ENCODE measurements around the gene CCL23.

Gene CCL23

GRCh38 chr17:35981908-35982330 is 35.9 kb downstream of the CCL23 start:
- TF ChIP-seq FOXP2 (optimal IDR thresholded peaks at IDR 0.05; ENCODE audit: control extremely low read depth, extremely low read length, insufficient read depth) (no peak), POLR2AphosphoS5 (IDR thresholded peaks at IDR 0.05; ENCODE audit: borderline replicate concordance, low read depth, low read length) (no peak), EZH2 (IDR thresholded peaks at IDR 0.05) (no peak)
- Histone ChIP-seq H3K36me3 (ENCODE audit: insufficient read depth, low read length) (no peaks in the 10 kb centered on the region), H3K9ac (ENCODE audit: insufficient read length) (no peak overlapping the region), H3K9me3 (ENCODE audit: low read depth, low read length) (no peaks in the 10 kb centered on the region), H3K4me3 (no peak overlapping the region), H3K27ac (no peak overlapping the region)
- DNase-seq (ENCODE audit: low read depth, low spot score): no peak

- Histone ChIP-seq H3K4me3 (no peak within 1 kb of the TSS), H3K36me3 (ENCODE audit: insufficient read depth, low read length) (no peaks in the 10 kb centered on the region), H3K27ac (no peak within 1 kb of the TSS), H3K9ac (ENCODE audit: insufficient read length) (no peak within 1 kb of the TSS), H3K9me3 (ENCODE audit: low read depth, low read length) (no peaks in the 10 kb centered on the region)
- TF ChIP-seq FOXP2 (optimal IDR thresholded peaks at IDR 0.05; ENCODE audit: control extremely low read depth, extremely low read length, insufficient read depth) (no peak), POLR2AphosphoS5 (IDR thresholded peaks at IDR 0.05; ENCODE audit: borderline replicate concordance, low read depth, low read length) (no peak), EZH2 (IDR thresholded peaks at IDR 0.05) (no peak)
- DNase-seq (ENCODE audit: low read depth, low spot score): no peak
Observed at GRCh38 chr17:35981246-35981645, 36.5 kb downstream of the CCL23 start, which contains the start of gene CCL16. Gene CCL16, minus strand, starts transcription at chr17:35981497. Its CDS starts 77 bp downstream, at chr17:35981420.

- Histone ChIP-seq H3K9ac (ENCODE audit: insufficient read length) (no peak overlapping the region), H3K36me3 (ENCODE audit: insufficient read depth, low read length) (no peaks in the 10 kb centered on the region), H3K4me3 (no peak overlapping the region), H3K27ac (no peak overlapping the region), H3K9me3 (ENCODE audit: low read depth, low read length) (no peaks in the 10 kb centered on the region)
- TF ChIP-seq FOXP2 (optimal IDR thresholded peaks at IDR 0.05; ENCODE audit: control extremely low read depth, extremely low read length, insufficient read depth): no peak
- TF ChIP-seq EZH2 (IDR thresholded peaks at IDR 0.05): no peak
- no peak for DNase-seq (ENCODE audit: low read depth, low spot score)
Observed at GRCh38 chr17:35978346-35978745, 39.4 kb downstream of the CCL23 start.

GRCh38 chr17:35977509-35977908 is 40.3 kb downstream of the CCL23 start:
- TF ChIP-seq FOXP2 (optimal IDR thresholded peaks at IDR 0.05; ENCODE audit: control extremely low read depth, extremely low read length, insufficient read depth): no peak
- TF ChIP-seq EZH2 (IDR thresholded peaks at IDR 0.05): no peak
- TF ChIP-seq POLR2AphosphoS5 (IDR thresholded peaks at IDR 0.05; ENCODE audit: borderline replicate concordance, low read depth, low read length): no peak
- no peak for DNase-seq (ENCODE audit: low read depth, low spot score)
- Histone ChIP-seq H3K27ac (no peak overlapping the region), H3K4me3 (no peak overlapping the region), H3K9me3 (ENCODE audit: low read depth, low read length) (no peaks in the 10 kb centered on the region), H3K9ac (ENCODE audit: insufficient read length) (no peak overlapping the region), H3K36me3 (ENCODE audit: insufficient read depth, low read length) (no peaks in the 10 kb centered on the region)

GRCh38 chr17:35973333-35974260 is 44.2 kb downstream of the CCL23 start:
- no peak for DNase-seq (ENCODE audit: low read depth, low spot score)
- TF ChIP-seq POLR2AphosphoS5 (IDR thresholded peaks at IDR 0.05; ENCODE audit: borderline replicate concordance, low read depth, low read length) (no peak), FOXP2 (optimal IDR thresholded peaks at IDR 0.05; ENCODE audit: control extremely low read depth, extremely low read length, insufficient read depth) (no peak), EZH2 (IDR thresholded peaks at IDR 0.05) (no peak)
- H3K27ac ChIP-seq: no peak overlapping the region
- no peak overlapping the region for H3K9ac ChIP-seq (ENCODE audit: insufficient read length)
- no peaks in the 10 kb centered on the region for H3K9me3 ChIP-seq (ENCODE audit: low read depth, low read length)
- H3K36me3 ChIP-seq (ENCODE audit: insufficient read depth, low read length): no peaks in the 10 kb centered on the region
- no peak overlapping the region for H3K4me3 ChIP-seq

GRCh38 chr17:35972945-35973332 is 44.8 kb downstream of the CCL23 start:
- no peak overlapping the region for H3K9ac ChIP-seq (ENCODE audit: insufficient read length)
- no peak overlapping the region for H3K27ac ChIP-seq
- DNase-seq (ENCODE audit: low read depth, low spot score): no peak
- no peak for TF ChIP-seq POLR2AphosphoS5 (IDR thresholded peaks at IDR 0.05; ENCODE audit: borderline replicate concordance, low read depth, low read length)
- no peak for TF ChIP-seq EZH2 (IDR thresholded peaks at IDR 0.05)
- TF ChIP-seq FOXP2 (optimal IDR thresholded peaks at IDR 0.05; ENCODE audit: control extremely low read depth, extremely low read length, insufficient read depth): no peak
- no peaks in the 10 kb centered on the region for H3K9me3 ChIP-seq (ENCODE audit: low read depth, low read length)
- no peak overlapping the region for H3K4me3 ChIP-seq
- H3K36me3 ChIP-seq (ENCODE audit: insufficient read depth, low read length): no peaks in the 10 kb centered on the region

- no peak overlapping the region for H3K4me3 ChIP-seq
- H3K27ac ChIP-seq: no peak overlapping the region
- DNase-seq (ENCODE audit: low read depth, low spot score): no peak
- no peaks in the 10 kb centered on the region for H3K9me3 ChIP-seq (ENCODE audit: low read depth, low read length)
- no peak overlapping the region for H3K9ac ChIP-seq (ENCODE audit: insufficient read length)
- H3K36me3 ChIP-seq (ENCODE audit: insufficient read depth, low read length): no peaks in the 10 kb centered on the region
- no peak for TF ChIP-seq FOXP2 (optimal IDR thresholded peaks at IDR 0.05; ENCODE audit: control extremely low read depth, extremely low read length, insufficient read depth)
Observed at GRCh38 chr17:35972535-35972934, 45.2 kb downstream of the CCL23 start.

- Histone ChIP-seq H3K9me3 (ENCODE audit: low read depth, low read length) (no peaks in the 10 kb centered on the region), H3K4me3 (no peak overlapping the region), H3K27ac (no peak overlapping the region), H3K36me3 (ENCODE audit: insufficient read depth, low read length) (no peaks in the 10 kb centered on the region), H3K9ac (ENCODE audit: insufficient read length) (no peak overlapping the region)
- TF ChIP-seq FOXP2 (optimal IDR thresholded peaks at IDR 0.05; ENCODE audit: control extremely low read depth, extremely low read length, insufficient read depth) (no peak), POLR2AphosphoS5 (IDR thresholded peaks at IDR 0.05; ENCODE audit: borderline replicate concordance, low read depth, low read length) (no peak), EZH2 (IDR thresholded peaks at IDR 0.05) (no peak)
- no peak for DNase-seq (ENCODE audit: low read depth, low spot score)
Observed at GRCh38 chr17:35972066-35972465, 45.7 kb downstream of the CCL23 start.
